ENCODE measurements around the gene PFKFB3.
"Not testable (repeated sequence)": the region's sequence is repeated elsewhere in the genome, so short reads cannot be mapped to it uniquely, and the experiment has no call there.

The PFKFB3 gene

GRCh38 chr10:6202684-6203330 is at the start of gene PFKFB3:
PFKFB3 (plus strand) TSS chr10:6202932; CDS start chr10:6203261, 329 bp downstream.
- no peak for DNase-seq

GRCh38 chr10:6153845-6154244 is 48.9 kb upstream of the PFKFB3 start:
- no peak for DNase-seq

GRCh38 chr10:6154566-6154965 is 48.2 kb upstream of the PFKFB3 start:
- no peak for DNase-seq

GRCh38 chr10:6158276-6158675 is 44.5 kb upstream of the PFKFB3 start:
- no peak for DNase-seq

- DNase-seq: no peak
Measured at GRCh38 chr10:6161921-6162320, 40.8 kb upstream of the PFKFB3 start.

- DNase-seq: no peak
Measured at GRCh38 chr10:6162589-6163356, 40.0 kb upstream of the PFKFB3 start.

- peak; percentile 23 for DNase-seq
Measured at GRCh38 chr10:6163364-6164270, 39.1 kb upstream of the PFKFB3 start.

GRCh38 chr10:6164271-6165095 is 38.2 kb upstream of the PFKFB3 start:
- no peak for DNase-seq

GRCh38 chr10:6165221-6165725 is 37.5 kb upstream of the PFKFB3 start:
- DNase-seq: no peak

- DNase-seq: not testable (repeated sequence)
Measured at GRCh38 chr10:6165933-6166332, 36.8 kb upstream of the PFKFB3 start.

- no peak for DNase-seq
Measured at GRCh38 chr10:6167456-6167855, 35.3 kb upstream of the PFKFB3 start.

GRCh38 chr10:6168084-6168483 is 34.6 kb upstream of the PFKFB3 start:
- DNase-seq: no peak

GRCh38 chr10:6170638-6171037 is 32.1 kb upstream of the PFKFB3 start:
- DNase-seq: no peak

GRCh38 chr10:6171881-6172695 is 30.6 kb upstream of the PFKFB3 start:
- no peak for DNase-seq

- DNase-seq: no peak
Measured at GRCh38 chr10:6173203-6173602, 29.5 kb upstream of the PFKFB3 start.

GRCh38 chr10:6174201-6174874 is 28.4 kb upstream of the PFKFB3 start:
- DNase-seq: no peak

GRCh38 chr10:6175329-6176055 is 27.2 kb upstream of the PFKFB3 start:
- no peak for DNase-seq

GRCh38 chr10:6176691-6177231 is 26.0 kb upstream of the PFKFB3 start:
- no peak for DNase-seq

GRCh38 chr10:6177880-6178281 is 24.9 kb upstream of the PFKFB3 start:
- DNase-seq: no peak

GRCh38 chr10:6178581-6178980 is 24.2 kb upstream of the PFKFB3 start:
- no peak for DNase-seq

Measured in cortex of kidney (tissue), 1 donor.